GM10266 (cell line): ENCODE measurements around the gene MEIS2.

ENCODE experiments used
- DNase-seq: peaks from one replicate; pipeline ENCODE4 v3.0.0; 2012; ENCODE audit errors: extremely low spot score
- CTCF ChIP-seq: IDR thresholded peaks from 2 replicates; pipeline ENCODE4 v1.5.1; 2012; ENCODE audit warnings: mild to moderate bottlenecking, low read depth; ENCODE audit not compliant: control insufficient read depth, insufficient read depth; ENCODE audit errors: missing control alignments

MEIS2 gene

GRCh38 chr15:36951731-36952247 lies 148.6 kb downstream of the MEIS2 start:
- no peak for DNase-seq
- TF ChIP-seq CTCF: no peak

- no peak for TF ChIP-seq CTCF
- DNase-seq: no peak
These were observed 150.0 kb downstream of the MEIS2 start for GRCh38 chr15:36950371-36950770.

DNA sequence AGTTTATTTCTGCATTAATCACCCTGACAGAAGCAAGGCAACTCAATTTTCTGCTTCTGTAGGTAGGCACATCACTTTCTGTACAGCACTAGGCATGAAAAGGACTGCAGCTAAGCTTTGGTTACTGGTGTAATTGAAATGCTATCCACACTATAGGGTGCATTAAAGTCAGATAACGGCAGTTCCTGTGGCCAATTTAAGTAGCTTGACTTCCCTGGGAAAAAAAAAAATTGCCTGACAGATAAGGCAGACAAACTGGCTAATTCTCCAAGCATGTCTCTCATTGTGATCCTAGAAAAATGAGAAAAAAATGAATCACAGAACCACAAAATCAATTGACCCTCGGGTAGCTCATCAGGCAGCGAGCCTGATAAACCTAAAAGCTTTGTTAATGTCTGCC lies 151.4 kb downstream of the MEIS2 start:
- TF ChIP-seq CTCF: no peak
- DNase-seq: no peak

GRCh38 chr15:36947035-36947719 lies 153.2 kb downstream of the MEIS2 start:
- no peak for TF ChIP-seq CTCF
- DNase-seq: no peak

GRCh38 chr15:36944442-36944841 lies 155.9 kb downstream of the MEIS2 start:
- TF ChIP-seq CTCF: no peak
- no peak for DNase-seq

- no peak for DNase-seq
- no peak for TF ChIP-seq CTCF
These were observed 156.6 kb downstream of the MEIS2 start for GRCh38 chr15:36943508-36944361.
